GM10847 (cell line): Measurements from ENCODE around the gene NTRK3.

ENCODE experiments used
- POLR2A ChIP-seq: IDR thresholded peaks from 2 replicates; pipeline ENCODE4 v1.6.1; 2011; ENCODE audit not compliant: insufficient read length; ENCODE audit errors: extremely low read depth

NTRK3 gene

GRCh38 chr15:87829332-87830050 lies 427.0 kb downstream of the NTRK3 start:
- no peak for TF ChIP-seq POLR2A

DNA sequence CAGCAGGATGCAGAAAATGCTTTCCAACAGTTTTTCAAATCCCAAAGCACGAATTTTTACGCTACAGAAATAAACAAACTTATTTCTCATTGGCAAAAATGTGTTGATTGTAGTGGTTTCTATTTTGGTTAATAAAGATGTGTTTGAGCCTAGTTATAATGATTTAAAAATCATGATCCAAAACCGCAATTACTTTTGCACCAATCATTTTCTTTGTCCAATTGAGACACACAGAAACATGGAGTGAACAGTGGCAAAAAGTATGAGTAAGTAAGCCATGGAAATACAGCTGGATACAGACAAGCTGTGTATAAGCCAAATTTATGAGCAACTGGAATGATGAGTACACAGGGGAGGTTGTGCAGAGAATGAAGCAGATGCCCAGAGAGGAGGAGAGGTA lies 427.9 kb downstream of the NTRK3 start:
- no peak for TF ChIP-seq POLR2A

DNA sequence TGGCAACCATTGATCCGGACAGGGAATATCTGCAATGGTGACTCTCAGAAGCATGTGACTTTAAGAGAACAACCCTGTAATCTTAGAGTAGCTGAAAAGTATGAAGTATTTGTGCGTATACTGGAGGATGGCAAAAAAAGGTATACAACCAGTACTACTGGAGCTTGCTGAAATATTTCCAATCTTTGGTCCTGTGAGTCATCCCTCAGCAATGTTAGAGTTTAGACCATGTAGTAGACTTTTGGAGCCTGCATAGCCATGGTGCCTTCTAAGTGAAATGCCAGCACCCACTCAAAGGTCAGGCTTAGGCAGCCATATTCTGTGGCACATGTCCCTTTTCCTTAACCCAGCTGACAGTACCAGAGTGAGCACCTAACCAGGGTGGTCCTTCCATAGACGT lies 429.4 kb downstream of the NTRK3 start:
- no peak for TF ChIP-seq POLR2A

- TF ChIP-seq POLR2A, result no peak
These were observed 430.3 kb downstream of the NTRK3 start for GRCh38 chr15:87826119-87826747.

DNA sequence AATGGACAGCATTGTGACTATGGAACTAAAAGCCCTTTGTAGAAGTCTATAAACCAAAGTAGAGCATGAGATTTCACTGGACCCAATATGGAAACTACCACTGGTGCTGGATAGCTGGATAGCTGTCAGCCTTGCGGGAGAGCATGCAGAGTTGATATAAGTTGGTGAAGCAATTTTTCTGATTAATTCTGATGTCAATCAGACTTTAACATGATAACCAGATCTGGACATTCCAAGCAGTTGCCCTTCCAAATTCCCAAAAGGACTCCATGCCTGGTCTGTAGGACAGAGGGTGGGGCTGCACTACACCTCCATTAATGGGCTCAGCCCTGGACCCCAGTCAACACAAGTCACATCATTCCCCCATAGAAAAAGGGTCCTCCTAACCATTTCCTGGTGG lies 437.8 kb downstream of the NTRK3 start:
- no peak for TF ChIP-seq POLR2A

- no peak for TF ChIP-seq POLR2A
These were observed 439.0 kb downstream of the NTRK3 start for GRCh38 chr15:87817553-87817952.

DNA sequence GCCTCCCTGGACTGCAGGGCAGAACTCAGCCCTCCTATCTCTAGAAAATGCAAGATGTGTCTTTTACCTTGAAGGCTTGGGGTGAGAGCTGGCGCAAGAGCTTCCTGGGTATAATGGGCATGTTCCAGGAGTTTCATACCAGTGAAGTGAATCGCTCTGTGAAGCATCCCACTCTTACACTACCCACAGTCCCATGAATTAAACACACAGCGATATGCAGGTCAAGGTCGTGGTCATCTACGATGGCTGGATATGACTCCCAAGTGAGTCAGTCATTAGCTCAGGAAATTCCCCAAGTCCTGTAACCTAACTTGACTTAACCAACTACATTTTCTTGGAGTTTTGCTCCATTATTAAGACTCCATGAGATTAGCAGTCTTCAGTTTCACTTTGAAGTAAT lies 439.7 kb downstream of the NTRK3 start:
- no peak for TF ChIP-seq POLR2A

DNA sequence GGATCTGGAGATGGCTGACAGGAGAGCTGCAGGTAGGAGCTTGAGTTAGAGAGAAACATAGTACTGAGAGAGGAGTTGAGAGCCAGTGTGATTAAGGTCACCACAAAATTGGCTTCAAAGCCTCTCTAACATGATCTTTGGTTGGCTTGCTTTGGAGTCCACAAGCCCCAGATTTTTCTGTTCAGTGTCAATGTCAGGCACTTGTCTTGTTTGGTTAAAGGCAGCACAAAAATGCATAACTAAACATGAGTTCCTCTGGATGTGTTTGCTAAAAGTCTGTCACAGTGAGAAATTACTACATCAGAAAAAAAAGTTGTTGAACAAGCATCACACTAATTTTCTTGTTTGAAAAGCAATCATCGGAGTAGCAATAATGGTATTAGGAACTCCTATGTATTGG lies 440.5 kb downstream of the NTRK3 start:
- no peak for TF ChIP-seq POLR2A
